Heart left ventricle (tissue), 13 donors: ENCODE data around the gene SUSD4.

ENCODE experiments used
- POLR2A ChIP-seq, 2 donors: fragments of 450-650 bp; IDR thresholded peaks; one replicate each; pipeline ENCODE4 v1.6.1; 2017; ENCODE audit warnings: antibody characterized with exemption in 2 of 2, mild to moderate bottlenecking in 2 of 2, moderate library complexity in 2 of 2
- TF ChIP-seq, protein P1 (sequence below), 12 donors: fragments of 200-600 bp; sonication (generic) in 4 of 12; IDR thresholded peaks; one replicate each; pipeline versions ENCODE4 v1.5.0 to v1.8.0; 2018 to 2022; ENCODE audit warnings: antibody characterized with exemption in 12 of 12, mild to moderate bottlenecking in 5 of 12
- donor health status: ischemic (EF 13 %, LVEDD 7.1; RV severe dilation, severe dysfunction).
- donor health status: DM: no; HTN: yes; CAD: no.
- donor health status: DM: no; HTN: no; CAD: no.
- donor health status: ischemic (EF 25% LVEDD 6.9; RV normal size, moderate dysfunction).
- donor health status: ischemic (EF 25% LVEDD 5.7; RV mildly dilated, moderate dysfunction).
- donor health status: ischemic (EF 35%, LVEDD 5.7; RV mildly dilated, moderate dysfunction).
- donor health status: nonischemic (EF 11% LVEDD 7.7; RV severe dilation, severe dysfunction).
- donor health status: DM: yes; HTN: yes; CAD: no.
- donor health status: PGD.
- donor health status: ischemic (EF 29% LVEDD 5.4; RV normal size, mild dysfunction).
- donor health status: nonischemic (EF 23%, LVEDD 6.1; RV moderate dilation, normal function).

DNA sequence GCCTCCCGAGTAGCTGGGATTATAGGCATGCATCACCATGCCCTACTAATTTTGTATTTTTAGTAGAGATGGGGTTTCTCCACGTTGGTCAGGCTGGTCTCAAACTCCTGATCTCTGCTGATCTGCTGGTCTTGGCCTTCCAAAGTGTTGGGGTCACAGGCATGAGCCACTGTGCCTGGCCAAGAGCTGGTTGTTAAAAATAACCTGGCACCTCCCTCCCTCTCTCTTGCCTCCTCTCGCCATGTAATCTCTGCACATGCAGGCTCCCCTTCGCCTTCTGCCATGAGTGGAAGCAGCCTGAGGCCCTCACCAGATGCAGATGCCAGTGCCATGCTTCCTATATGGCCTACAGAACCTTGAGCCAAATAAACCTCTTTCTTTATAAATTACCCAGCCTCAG lies 146.2 kb downstream of the SUSD4 start:
- TF ChIP-seq, protein P1, sequence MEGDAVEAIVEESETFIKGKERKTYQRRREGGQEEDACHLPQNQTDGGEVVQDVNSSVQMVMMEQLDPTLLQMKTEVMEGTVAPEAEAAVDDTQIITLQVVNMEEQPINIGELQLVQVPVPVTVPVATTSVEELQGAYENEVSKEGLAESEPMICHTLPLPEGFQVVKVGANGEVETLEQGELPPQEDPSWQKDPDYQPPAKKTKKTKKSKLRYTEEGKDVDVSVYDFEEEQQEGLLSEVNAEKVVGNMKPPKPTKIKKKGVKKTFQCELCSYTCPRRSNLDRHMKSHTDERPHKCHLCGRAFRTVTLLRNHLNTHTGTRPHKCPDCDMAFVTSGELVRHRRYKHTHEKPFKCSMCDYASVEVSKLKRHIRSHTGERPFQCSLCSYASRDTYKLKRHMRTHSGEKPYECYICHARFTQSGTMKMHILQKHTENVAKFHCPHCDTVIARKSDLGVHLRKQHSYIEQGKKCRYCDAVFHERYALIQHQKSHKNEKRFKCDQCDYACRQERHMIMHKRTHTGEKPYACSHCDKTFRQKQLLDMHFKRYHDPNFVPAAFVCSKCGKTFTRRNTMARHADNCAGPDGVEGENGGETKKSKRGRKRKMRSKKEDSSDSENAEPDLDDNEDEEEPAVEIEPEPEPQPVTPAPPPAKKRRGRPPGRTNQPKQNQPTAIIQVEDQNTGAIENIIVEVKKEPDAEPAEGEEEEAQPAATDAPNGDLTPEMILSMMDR (IDR thresholded peaks at IDR 0.05) = no peak
- TF ChIP-seq POLR2A (IDR thresholded peaks at IDR 0.05) = no peak
